Measurements from ENCODE around the gene CCL28.
"Not testable (repeated sequence)": the region's sequence is repeated elsewhere in the genome, so short reads cannot be mapped to it uniquely, and the experiment has no call there.

The CCL28 gene

DNA sequence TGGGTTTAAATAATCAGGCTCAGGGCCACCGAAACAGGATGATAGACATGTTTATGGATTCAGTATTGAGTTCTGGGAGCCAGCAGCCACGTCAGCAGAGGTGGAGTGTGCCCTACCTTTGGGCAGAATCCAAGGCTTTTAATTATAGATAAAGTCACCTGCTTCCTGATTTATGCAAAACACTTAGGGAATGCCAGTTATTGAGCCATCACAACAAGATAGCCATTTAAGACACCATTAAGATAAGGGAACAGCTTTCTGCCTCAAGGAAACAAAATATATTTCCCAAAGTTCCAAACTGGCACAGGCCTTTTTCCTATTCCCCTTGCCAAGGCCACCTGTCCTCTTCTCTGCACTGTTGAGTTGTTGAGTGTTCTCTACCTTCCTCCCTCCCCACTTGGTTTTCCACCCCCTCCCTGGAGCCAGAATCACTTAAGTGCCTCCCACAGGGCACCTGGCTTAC is 2.4 kb downstream of the CCL28 start:
- no peak for FAIRE-seq

DNA sequence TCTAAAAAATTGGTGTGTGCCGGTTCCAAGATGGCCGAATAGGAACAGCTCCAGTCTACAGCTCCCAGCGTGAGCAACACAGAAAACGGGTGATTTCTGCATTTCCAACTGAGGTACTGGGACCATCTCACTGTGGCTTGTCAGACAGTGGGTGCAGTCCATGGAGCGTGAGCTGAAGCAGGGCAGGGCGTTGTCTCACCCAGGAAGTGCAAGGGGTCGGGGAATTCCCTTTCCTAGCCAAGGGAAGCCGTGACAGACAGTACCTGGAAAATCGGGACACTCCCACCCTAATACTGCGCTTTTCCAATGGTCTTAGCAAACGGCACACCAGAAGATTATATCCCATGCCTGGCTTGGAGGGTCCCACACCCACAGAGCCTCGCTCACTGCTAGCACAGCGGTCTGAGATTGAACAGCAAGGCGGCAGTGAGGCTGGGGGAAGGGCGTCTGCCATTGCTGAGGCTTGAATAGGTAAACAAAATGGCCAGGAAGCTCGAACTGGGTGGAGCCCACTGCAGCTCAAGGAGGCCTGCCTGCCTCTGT is 9.6 kb downstream of the CCL28 start:
- FAIRE-seq, result not testable (repeated sequence)

DNA sequence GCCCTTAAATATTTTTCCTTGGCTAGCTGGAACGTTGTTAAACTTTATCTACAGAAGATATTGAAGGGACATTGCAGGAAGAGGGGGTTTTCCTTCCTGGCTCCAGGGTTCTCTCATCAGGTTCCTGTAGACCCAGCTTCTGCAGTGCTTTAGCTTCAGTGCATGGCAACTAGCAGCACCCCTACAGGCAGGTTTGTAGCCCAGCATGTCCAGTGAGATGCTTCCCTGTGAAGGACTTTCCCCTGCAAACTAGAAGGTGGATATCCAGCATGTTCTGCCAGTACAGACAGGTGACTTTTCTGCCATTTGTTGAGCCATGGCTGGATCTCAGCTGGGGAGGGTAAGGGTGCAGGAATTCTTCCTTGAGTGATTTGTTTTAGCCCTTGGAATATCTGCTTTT is 10.4 kb downstream of the CCL28 start:
- no peak for FAIRE-seq

DNA sequence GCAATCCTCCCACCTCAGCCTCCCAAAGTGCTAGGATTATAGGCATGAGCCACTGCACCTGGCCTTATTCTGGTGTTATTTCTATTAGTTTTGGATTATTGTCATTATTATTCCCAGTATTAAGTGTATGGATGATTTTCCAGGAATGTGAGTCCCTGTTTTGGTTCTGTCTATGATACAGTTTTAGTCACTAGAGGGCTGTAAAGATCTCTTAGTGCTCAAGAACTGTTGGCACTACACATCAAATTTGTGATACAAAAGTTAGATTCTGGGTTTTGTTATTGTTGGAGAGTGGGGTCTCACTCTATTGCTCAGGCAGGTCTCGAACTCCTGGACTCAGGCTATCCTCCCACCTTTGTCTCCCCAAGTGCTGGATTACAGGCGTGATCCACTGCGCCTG is 12.1 kb downstream of the CCL28 start:
- FAIRE-seq, result no peak

DNA sequence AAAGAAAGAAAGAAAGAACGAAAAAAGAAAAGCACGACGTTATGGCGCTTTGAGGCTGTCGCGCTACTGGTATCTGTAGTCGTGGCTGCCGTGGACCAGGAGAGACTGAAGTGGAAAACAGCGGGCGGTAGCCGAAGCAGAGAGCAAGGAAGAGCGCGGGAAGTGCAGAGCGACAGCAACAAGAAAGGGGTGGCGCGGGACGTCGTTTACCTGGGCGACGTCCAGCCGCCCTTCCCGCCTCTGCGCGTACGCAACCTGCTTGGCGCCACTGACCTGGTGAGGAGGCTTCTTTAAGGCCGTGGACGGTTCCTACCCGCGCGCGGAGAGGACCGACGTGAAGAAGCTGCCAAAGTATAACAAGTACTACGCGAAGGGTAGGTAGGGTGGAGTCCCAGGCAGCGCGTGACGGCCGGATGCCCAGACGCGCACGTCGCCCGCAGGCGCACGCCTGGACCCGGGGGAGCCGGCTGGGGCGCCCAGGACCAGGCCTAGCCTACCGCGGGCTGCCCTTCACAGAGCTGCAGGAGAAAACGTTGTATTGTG is 15.4 kb downstream of the CCL28 start:
- no peak for FAIRE-seq

DNA sequence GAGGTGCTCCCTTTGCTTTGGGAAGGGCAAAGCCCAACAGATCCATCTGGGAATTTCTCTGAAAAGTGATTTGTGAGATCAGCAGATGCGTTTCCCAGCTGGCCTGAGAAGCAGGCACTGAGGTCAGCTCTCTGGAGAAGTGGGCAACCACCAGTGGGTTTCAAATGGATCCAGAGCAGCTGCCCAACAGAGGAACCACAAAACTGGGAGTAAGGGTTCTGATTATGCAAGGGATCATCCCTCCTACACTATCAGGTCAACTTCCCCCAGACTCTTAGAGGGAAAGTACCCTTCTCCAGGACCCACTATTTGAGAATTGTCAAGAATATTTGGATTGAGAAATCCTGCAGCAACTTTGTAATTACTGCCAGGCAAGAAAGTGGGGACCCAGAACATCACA is 21.7 kb downstream of the CCL28 start:
- no peak for FAIRE-seq

DNA sequence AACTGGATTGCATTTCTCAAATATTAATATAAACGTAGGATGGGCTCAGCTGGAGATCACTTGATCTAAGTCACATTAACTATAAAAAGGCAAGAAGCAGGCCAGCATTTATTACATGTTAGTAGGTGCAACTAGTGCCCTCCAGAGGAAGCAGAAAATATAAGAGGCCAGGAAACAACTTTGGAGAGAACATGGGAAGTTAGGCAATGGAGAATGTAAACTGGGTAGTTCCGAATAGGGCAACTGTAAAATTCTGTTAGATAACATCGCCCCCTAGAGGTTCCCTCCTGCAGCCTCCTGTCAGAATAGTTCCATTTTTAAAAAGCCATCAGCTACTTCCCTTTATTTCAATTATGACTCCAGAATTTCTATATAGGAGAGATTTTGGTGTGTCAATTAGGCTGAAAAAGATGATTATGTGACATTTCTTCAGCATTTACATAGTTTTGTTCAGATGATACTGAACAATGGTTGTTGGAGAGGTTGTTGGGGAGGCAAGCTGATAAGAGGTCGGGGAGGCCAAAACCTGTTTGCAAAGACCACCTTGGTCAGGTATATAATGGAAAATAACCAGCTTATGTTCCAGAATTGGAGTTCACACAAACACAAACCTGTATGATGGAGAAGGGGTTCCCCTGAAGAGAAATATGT is 22.4 kb downstream of the CCL28 start:
- FAIRE-seq, result peak; percentile 60

DNA sequence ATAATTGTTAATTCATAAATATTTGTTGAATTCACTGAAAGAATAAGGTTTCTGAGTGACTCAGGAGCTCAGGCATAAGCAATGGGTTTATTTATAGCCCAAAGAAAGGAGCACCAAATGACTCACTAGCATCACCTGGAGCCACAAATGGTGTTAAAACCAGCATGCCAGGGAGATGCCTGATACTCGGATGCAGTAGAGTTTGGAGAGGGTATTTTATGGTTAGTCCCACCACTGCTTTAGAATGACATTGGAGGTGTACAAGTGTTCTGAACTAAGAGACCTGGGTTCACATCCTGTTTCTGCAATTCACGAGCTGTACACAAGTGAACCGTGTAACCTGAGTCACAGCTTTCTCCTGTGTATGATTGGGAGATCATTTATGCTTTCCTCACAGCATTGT is 25.2 kb downstream of the CCL28 start:
- no peak for FAIRE-seq

DNA sequence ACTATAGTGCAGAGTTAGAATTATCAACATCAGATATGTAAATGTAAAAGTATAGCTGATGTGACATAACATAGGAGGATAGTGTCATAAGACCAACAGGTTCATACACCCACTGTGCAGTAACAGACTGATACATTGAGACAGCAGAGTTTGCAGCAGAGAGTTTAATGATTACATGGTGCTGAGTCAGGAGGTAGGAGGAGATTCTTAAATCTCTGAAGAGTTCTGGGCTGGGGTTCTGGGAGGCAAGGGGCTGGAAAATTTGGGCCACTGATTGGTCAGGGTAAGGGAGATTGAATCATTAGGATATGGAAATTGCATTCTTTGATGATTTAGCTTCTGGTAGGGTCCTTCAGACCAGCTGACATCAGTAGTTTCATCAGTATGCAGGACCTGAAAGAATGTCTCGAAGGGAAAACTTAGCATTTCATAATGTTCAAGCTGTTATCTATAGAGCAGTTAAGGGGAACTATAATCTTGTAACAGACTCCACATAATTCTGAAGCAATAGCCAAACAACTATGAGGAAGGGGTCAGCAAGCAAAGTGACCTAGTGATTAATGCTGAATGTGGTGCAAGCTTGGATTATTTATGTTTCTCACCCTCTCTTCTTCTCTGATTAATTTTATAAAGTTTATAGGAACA is 35.6 kb downstream of the CCL28 start:
- FAIRE-seq, result no peak

DNA sequence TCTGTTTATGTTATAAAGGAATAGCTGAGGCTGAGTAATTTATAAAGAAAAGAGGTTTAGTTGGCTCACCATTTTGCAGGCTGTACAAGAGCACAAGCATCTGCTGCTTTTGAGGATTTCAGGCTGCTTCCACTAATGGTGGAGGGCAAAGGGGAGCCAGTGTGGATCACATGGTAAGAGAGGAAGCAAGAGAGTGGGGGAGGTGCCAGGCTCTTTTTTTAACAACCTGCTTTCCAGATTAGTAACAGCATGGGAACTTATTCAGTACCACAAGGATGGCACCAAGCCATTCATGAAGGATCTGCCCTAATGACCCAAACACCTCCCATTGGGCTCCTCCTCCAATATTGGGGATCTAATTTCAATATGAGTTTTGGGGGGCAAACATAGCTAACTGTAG is 40.4 kb downstream of the CCL28 start:
- no peak for FAIRE-seq

DNA sequence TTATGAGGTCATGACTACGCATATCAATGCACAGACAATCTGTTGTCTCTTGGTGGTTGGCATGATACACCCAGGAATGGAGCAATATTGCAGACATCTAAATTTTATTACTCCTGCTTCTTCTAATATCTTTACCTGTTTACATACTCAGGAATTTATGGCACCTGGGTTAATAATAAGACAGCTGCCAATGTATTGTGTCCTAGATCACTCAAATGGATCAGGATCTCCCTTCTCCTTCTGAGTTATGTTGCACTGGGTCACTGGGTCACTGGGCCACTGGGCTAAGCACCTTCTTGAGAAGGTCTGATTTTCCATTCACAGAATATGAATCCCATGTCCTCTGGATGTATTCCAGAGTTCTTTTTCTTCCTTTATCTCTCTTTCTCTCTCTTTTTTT is 41.8 kb downstream of the CCL28 start:
- FAIRE-seq, result no peak

DNA sequence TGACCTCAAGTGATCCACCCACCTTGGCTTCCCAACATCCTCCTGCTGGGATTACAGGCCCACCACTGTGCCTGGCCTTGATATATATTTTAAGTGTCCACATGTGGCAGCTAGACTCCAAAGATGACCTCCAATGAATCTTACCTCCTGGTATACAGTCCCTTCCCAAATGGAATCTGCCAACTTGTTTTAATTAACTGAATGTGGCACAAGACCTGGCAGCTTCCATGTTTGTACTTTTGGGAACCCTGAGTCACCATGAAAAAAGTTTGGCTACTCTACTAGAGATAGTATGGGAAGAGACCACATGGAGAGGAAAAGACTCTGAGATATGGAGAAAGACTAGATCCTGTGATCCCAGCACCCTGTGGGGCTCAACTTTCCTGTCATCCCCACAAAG is 42.5 kb downstream of the CCL28 start:
- no peak for FAIRE-seq

DNA sequence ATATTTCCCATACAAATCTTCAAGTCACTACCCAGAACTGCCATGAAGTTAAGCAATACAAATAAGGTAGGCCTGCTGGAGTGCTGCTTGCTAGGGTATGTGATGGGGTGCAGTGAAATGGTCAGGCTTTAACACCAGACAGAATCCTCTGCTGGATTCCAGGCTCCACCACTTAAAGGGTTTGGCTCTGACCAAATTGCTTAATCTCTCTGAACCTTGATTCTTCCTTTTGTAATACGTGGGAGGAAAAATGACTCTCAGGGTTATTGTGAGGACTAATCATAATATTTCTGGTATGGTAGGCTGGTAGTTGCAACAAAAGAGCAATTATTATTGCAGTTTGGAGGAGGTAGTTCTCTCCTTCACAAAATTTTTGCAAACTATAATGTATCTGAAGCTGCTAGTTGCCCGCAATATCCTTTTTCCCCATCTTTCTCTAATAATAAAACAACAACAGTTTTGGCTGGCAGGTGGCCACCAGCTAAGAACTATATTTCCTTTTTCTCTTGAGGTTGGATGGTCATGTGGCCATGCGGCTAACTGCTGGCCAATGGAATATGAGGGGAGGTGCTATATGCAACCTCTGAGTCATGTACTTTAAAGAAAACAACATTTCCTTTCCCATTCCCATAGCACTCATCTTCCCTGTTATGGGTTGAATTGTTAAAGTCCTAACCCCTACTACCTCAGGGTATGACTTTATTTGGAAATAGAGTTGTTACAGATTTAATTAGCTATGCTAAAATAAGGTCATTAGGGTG is 44.1 kb downstream of the CCL28 start:
- no peak for FAIRE-seq

DNA sequence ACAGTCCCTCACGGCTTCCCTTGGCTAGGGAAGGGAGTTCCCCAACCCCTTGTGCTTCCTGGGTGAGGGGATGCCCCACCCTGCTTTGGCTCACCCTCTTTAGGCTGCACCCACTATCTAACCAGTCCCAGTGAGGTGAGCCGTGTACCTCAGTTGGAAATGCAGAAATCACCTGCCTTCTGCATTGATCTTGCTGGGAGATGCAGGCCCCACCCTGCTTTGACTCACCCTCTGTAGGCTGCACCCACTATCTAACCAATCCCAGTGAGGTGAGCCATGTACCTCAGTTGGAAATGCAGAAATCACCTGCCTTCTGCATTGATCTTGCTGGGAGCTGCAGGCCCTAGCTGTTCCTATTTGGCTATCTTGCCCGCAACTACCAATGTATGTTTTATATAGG is 44.7 kb downstream of the CCL28 start:
- no peak for FAIRE-seq

DNA sequence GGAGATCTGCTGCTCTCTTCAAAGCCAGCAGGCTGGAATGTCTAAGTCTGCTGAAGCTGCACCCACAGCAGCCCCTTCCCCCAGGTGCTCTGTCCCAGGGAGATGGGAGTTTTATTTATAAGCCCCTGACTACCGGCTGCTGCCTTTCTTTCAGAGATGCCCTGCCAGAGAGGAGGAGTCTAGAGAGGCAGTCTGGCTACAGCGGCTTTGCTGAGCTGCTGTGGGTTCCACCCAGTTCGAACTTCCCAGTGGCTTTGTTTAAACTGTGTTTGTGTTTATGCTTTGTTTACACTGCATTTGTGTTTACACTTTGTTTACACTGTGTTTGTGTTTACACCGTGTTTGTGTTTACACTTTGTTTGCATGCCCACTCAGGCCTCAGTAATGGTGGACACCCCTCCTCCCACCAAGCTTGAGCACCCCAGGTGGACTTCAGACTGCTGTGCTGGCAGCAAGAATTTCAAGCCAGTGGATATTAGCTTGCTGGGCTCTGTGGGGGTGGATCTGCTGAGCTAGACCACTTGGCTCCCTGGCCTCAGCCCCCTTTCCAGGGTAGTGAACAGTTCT is 45.4 kb downstream of the CCL28 start:
- not testable (repeated sequence) for FAIRE-seq

DNA sequence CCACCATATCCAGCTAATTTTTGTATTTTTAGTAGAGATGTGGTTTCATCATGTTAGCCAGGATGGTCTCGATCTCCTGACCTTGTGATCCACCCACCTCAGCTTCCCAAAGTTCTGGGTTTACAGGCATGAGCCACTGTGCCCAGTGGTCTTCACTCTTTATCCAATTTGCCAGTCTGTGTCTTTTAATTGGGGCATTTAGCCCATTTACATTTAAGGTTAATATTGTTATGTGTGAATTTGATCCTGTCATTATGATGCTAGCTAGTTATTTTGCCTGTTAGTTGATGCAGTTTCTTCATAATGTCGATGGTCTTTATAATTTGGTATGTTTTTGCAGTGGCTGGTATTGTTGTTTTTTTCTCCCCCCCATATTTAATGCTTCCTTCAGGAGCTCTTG is 47.0 kb downstream of the CCL28 start:
- not testable (repeated sequence) for FAIRE-seq

DNA sequence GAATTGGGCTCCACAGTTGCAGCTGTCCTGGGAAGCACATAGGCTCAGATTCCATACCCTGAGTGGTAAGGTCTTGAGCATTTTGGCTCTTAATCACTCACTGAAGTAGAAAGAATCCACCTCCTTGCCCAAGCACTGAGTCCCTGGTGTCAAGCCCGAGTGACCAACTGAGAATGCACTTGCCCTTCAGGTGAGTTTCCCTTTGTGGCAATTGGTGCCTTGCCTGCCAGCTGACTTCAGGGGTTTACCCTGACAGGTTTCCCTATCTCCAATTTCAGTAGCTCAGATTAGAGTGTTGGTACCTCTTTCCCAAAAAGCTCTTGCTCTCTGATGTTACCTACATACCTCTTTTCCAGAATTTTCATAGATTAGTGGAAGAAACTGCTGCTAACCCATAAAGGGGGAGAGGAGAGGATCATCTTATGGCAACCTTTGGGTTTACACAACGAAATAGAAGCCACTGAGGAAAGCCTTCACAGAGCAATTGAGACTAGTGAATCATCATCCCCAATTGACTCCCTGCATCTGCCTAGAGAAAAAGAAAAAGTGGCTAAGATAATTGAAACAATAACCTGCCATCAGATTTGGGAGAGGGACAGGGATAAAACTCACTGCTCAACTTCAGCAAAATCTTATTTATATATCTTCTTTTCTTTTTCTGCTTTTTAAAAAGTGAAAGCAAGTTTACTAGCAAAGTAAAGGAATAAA is 48.6 kb downstream of the CCL28 start:
- FAIRE-seq, result no peak

DNA sequence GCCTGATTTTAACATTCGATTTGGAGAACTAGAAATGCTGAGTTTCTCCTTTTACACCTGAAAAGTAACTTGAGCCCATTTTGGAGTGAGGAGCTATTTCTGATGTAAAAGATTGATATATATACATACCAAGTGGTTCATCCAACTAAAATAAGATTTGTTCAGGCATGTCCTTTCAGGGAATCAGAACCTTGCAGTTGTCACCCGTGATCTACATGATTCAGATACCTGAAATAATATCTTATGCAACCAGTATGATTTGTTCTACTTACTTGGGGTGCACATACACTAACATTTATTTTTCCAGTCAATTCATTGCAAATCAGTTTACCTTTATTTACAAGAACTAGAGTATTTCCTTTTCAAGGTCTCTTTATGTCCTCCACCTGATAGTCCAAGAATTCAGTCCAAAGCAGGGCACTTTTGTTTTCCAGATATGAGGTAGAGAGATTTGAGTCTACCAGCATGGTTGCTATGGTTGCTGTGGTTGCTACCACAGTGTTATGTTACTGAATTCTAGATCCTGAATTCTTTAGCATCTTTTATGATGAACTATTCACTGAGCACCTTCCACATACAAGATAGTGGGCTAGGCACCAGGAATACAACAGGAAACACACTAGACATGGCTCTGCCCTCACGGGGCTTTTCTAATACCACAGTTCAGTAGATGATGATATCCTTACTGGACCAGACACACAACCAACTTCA is 49.3 kb downstream of the CCL28 start:
- no peak for FAIRE-seq

DNA sequence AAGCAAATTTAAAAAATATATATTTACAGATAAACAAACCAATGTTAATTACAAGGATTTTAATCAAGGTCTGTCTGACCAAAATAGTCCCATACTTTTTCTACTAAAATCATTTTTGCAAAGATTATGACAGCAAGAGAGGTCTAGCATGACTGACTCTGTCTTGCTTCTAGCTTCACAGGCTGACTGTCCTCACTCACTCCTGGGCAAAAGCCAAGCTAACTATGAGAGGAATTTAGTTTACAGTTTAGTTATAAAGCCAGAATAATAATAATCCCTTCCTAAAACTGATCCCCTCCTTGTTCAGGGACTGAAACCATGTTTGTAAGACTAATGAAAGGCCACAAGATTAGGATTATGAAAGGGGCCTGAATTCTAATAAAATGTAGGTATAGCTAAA is 53.5 kb downstream of the CCL28 start:
- no peak for FAIRE-seq

DNA sequence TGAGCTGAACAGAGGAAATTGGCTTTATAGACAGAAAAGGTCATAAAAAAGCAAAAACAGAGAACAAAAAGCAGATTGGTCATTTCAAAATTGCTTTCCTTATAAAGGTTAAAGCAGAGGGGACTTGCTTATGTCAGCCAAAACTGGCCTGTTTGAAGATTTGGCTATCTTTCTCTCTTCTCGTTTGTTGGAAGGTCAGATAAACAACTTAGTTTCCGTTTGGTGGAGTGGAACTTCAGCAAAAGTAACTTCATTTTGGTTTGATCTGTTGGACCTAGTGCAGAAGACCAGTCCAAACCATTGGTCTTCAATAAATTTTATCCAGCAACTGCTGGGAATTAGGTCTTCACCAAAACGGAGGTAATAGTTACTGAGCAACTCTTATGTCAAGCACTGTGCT is 53.9 kb downstream of the CCL28 start:
- no peak for FAIRE-seq

DNA sequence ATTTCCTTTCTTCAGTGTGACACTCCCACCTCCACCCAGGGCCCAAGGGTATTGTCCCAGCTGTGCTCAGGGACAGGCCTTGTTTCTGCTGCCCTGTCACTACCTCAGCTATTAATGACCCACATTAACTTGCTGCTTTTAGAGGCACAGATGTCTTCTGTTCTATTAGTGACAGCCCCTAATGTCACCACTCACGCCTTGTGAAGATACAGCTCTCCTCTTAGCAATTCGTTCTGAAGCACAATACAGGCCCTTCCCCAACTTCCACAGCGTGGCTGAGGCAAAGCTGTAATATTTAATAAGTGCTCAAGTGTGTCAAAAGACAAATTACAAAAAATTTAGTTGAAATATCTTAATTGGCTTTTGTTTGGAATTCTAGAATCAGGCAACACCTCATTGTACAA is 54.3 kb downstream of the CCL28 start:
- no peak for FAIRE-seq

DNA sequence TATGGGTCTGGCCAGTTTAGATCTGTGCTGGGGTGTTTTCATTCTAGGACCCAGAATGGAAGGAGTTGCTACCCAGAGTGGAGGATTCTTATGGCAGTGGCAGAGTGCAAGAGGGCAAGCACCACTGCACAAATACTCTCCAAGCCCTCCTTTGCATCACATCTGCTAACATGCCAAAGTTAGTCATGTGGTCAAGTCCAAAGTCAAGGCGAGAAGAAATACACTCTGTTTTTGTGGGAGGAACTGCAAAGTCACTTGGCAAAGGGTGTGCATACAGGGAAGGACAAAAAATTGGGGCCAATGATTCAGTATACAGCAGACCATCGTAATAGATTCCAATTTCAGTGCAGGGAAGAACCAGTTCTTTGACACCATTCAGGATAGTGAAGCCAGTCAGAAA is 55.1 kb downstream of the CCL28 start:
- no peak for FAIRE-seq

Measured in endometrium (tissue), 2 donors.